Breast epithelium (tissue), 3 donors: ENCODE measurements around the gene OR4D6.

ENCODE experiments used
- POLR2A ChIP-seq: fragments of 450-650 bp; IDR thresholded peaks from one replicate; pipeline ENCODE4 v1.6.1; 2016; ENCODE audit warnings: antibody characterized with exemption, mild to moderate bottlenecking, moderate library complexity
- POLR2AphosphoS5 ChIP-seq, 3 donors: sonication (generic); formaldehyde crosslinking; IDR thresholded peaks; one replicate each; pipeline ENCODE4 v1.6.1; 2017; ENCODE audit warnings: antibody characterized with exemption in 3 of 3
- TF ChIP-seq, protein P1 (sequence below), 3 donors: fragments of 450-650 bp; IDR thresholded peaks; one replicate each; pipeline ENCODE4 v1.5.1; 2016 to 2017; ENCODE audit warnings: antibody characterized with exemption in 3 of 3, mild to moderate bottlenecking in 3 of 3, moderate library complexity in 3 of 3

DNA sequence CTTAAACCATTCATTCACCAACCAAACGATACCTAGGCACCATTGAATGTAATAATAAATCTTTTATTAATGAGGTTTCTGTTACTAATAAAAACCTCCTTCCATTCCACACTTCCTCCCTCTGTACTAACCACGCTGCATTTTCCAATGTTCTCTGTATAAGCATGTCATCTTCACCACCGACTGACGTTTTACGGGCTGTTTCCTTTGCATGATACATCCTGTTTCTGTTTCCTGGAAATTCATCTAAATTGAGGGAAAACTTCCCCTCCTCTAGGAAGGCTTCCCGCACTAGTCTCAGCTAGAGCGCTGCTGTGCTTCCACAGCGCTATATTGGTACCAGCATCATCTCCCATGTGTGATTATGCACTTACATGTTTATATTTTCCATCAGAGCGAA, 18.4 kb downstream of the OR4D6 start:
- TF ChIP-seq, protein P1, sequence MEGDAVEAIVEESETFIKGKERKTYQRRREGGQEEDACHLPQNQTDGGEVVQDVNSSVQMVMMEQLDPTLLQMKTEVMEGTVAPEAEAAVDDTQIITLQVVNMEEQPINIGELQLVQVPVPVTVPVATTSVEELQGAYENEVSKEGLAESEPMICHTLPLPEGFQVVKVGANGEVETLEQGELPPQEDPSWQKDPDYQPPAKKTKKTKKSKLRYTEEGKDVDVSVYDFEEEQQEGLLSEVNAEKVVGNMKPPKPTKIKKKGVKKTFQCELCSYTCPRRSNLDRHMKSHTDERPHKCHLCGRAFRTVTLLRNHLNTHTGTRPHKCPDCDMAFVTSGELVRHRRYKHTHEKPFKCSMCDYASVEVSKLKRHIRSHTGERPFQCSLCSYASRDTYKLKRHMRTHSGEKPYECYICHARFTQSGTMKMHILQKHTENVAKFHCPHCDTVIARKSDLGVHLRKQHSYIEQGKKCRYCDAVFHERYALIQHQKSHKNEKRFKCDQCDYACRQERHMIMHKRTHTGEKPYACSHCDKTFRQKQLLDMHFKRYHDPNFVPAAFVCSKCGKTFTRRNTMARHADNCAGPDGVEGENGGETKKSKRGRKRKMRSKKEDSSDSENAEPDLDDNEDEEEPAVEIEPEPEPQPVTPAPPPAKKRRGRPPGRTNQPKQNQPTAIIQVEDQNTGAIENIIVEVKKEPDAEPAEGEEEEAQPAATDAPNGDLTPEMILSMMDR (IDR thresholded peaks at IDR 0.05) = no peak
- TF ChIP-seq POLR2A = no peak
- TF ChIP-seq POLR2AphosphoS5 (IDR thresholded peaks at IDR 0.05) = no peak
